ENCODE measurements around the gene STIMATE.

STIMATE gene

DNA sequence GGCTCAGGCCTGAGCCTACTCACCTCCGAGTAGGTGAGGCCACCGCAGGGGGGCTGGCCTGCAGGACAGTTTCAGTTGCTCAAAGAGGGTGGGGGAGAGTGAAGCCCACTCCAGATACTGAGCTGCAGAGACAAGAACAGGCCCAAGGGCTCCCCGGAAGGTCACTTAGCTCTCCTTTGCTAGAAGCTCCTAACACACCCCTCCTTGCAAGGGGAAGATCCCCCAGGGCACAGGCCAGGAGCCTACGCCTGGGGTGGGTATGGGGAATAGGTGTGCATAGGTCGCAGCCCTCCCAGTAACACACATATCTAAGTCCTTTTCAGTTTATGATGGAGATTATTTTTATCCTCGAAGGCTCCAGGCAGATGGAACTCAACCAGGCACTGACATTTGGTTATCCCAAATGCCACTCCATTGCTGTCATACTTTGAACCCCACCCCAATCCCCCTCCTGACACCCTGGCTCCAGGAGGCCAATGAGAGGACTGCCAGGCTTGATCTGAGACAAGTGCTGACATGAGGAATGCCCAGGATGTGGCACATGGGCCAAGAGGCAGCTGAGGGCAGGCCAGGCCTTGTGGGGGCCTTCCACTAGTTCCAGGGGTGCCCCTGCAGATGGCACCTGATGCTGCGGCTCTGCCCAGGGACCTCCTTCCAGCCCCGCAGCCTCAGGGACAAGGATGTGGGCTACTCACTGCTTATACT lies 61.4 kb downstream of the STIMATE start:
- no peak overlapping the region for H3K4me3 ChIP-seq (ENCODE audit: low read depth, low read length)
- TF ChIP-seq, protein P1, sequence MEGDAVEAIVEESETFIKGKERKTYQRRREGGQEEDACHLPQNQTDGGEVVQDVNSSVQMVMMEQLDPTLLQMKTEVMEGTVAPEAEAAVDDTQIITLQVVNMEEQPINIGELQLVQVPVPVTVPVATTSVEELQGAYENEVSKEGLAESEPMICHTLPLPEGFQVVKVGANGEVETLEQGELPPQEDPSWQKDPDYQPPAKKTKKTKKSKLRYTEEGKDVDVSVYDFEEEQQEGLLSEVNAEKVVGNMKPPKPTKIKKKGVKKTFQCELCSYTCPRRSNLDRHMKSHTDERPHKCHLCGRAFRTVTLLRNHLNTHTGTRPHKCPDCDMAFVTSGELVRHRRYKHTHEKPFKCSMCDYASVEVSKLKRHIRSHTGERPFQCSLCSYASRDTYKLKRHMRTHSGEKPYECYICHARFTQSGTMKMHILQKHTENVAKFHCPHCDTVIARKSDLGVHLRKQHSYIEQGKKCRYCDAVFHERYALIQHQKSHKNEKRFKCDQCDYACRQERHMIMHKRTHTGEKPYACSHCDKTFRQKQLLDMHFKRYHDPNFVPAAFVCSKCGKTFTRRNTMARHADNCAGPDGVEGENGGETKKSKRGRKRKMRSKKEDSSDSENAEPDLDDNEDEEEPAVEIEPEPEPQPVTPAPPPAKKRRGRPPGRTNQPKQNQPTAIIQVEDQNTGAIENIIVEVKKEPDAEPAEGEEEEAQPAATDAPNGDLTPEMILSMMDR (IDR thresholded peaks at IDR 0.05; ENCODE audit: borderline replicate concordance, insufficient read depth, low read depth, low read length), result no peak

DNA sequence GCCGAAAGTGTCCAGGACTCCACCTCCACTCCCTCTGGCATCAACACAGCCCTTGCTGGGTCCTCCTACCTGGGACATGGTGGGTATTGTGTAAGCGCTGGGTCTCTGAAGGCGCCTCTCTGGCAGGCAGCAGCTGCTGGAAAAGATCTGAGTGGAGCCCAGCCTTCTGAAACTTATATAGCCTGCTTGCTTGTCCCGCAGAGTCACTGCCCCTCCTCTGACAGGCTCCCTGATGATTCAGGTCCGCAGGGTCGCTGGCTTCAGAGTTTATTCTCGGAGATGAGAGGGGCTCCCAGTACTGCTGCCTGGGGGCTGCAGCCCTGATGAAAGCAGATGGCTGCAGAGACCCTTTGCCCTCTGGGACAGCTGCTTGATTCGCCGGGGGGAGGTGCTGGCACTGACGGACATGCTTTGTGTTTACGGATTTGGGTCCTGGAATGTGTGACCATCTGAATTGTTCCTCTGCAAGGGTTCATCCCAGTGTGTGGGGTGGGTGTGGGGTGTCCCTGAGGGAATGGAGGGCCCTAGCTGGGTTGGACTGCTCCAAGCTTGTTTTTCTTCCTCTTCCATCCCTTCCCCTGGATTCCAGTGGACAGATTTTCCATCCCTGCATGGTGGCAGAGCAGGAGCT lies 62.4 kb downstream of the STIMATE start, which contains the start of gene MUSTN1:
TSS of gene MUSTN1 (minus strand) at position 149 of the 631 bp plus-strand sequence. CDS start at position 78, 71 bp downstream.
- no peak within 1 kb of the TSS for H3K4me3 ChIP-seq (ENCODE audit: low read depth, low read length)
- TF ChIP-seq, protein P1 (IDR thresholded peaks at IDR 0.05; ENCODE audit: borderline replicate concordance, insufficient read depth, low read depth, low read length), result no peak

DNA sequence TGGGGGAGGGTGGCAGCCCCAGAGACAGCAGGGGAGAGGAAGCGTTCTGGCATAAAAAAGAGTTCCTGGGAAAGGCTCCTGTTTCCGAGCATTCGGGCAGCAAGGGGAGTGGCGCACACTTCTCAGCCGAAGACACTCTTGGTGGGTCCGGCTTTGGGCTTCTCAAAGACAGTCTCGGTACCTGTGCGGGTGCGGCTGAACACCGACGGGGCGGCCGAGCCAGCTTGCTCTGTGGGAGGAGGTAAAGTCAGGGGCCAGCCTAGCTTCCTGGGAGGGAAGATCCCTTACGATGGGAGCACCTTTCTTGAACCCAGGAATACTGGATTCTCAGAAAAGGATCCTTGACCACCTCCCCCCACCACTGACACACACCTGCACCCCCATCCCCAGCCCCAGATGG lies 64.1 kb downstream of the STIMATE start:
- no peak overlapping the region for H3K4me3 ChIP-seq (ENCODE audit: low read depth, low read length)
- TF ChIP-seq, protein P1 (IDR thresholded peaks at IDR 0.05; ENCODE audit: borderline replicate concordance, insufficient read depth, low read depth, low read length), result no peak

DNA sequence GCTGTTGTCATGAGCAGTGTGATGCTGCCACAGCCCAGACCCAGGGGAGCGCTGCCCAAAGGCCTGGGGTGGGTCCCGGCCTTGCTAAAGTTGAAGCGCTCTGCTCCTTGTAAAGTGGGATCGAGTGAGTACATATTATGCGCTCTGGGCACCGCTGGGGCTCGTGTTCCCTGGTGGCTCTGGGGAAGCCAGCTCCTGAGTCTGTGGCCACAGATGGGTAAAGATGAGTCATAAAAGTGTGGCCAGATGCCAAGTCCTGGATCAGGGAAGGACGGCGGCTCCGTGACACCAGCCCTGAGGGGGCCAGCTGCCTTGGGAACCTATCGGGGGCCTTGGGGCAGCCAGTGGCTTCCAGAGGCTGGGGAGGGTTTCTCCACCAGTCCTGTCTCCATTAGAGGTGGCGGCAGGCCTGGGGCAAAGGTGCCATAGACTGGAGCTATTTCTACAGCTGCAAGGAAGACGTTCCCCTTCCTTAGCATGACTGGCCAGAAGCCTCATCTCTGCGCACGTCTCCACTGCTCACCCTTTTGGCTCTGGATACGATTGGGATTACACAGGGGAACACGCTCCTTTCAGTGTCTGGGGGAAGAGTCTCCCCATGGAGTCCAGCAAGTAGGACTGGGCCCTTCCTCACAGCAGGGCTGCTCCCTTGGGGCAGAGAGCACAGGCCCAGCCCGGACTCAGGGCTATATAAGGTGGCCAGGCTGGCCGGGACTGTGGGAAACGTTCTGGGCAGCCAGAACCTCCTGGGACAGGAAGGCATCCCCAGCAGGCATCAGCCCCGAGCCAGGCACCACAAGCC lies 65.6 kb downstream of the STIMATE start:
- no peak overlapping the region for H3K4me3 ChIP-seq (ENCODE audit: low read depth, low read length)
- TF ChIP-seq, protein P1 (IDR thresholded peaks at IDR 0.05; ENCODE audit: borderline replicate concordance, insufficient read depth, low read depth, low read length), result no peak

DNA sequence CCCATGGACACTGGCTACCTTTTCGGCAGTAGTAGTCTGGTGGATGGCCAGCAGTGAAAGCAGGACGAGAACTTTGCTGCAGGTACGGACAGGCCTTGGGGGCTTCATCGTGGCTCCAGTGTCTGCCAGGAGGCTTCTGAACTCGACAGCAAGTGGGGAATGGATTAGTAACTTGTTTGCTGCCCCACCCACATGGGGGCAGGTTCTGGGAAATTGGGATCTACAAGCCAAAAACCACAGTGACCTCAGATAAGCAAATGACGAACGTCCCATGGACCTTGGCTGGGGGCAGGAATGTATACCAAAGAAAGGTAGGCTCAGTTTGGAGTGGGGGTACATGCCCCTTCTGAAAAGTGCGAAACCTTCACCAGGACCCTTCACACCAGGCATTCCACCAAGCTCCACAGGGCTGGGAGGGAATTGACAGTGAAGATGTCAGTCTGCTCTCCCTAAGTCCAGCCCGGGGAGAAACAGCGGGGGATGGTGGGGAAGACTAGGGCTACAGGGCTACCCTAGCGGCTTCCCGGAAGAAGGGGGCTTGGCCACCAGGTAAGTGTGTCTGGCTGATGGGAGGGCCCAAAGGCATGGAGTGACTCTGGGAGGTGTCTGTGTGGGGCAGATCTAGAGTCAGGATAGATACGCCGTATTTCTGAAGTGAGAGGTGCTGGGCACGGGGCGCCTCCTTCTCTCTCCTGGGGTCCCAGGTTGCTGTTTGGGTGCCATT lies 66.7 kb downstream of the STIMATE start, which contains the start of gene ITIH4:
TSS of gene ITIH4 (minus strand) at position 138 of the 724 bp plus-strand sequence. CDS start at position 108, 30 bp downstream.
- TF ChIP-seq, protein P1 (IDR thresholded peaks at IDR 0.05; ENCODE audit: borderline replicate concordance, insufficient read depth, low read depth, low read length), result no peak
- no peak within 1 kb of the TSS for H3K4me3 ChIP-seq (ENCODE audit: low read depth, low read length)

DNA sequence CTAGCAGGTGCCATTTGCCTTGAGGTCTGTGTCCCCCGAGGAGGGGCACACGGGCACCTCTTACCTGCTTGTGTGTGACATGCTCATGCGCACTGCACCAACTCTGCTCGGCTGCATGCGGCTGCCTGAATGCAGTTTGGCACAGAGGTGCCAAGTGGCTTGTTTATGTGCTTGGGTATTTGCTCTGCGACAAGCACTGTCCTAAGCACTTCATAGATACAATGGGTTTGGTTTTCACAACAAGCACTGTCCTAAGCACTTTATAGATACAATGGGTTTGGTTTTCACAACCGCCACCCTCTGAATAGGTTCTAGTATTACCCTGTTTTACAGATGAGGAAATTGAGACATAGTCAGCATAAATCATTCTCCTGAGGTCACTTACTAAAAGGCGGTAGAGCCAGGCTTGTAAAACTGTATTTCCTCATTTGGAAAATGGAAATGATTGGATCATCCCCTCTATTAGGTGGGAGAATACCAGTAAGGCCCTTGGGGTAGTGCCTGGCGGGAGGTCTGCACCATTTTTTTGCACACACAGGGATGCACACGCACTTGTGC lies 67.4 kb downstream of the STIMATE start:
- TF ChIP-seq, protein P1 (IDR thresholded peaks at IDR 0.05; ENCODE audit: borderline replicate concordance, insufficient read depth, low read depth, low read length), result no peak
- H3K4me3 ChIP-seq (ENCODE audit: low read depth, low read length), result no peak overlapping the region

All from GM12875 (cell line).